K562 (cell line): Measurements from ENCODE around the gene RFESD. TPM values are rescaled to one million over a fixed set of nuclear protein-coding genes. Genes with fewer than 3 reads are reported as not detected.
A peak's percentile ranks its signal among the peaks of the same experiment; 100 is the strongest.

Source experiments
- BRD9 ChIP-seq: fragments of 450-650 bp; IDR thresholded peaks from 2 replicates; pipeline ENCODE4 v1.6.1; 2018; ENCODE audit warnings: low read depth; ENCODE audit not compliant: partially characterized antibody
- CBX1 ChIP-seq: sonication (generic); IDR thresholded peaks from 2 replicates; pipeline ENCODE4 v1.6.1; 2016; ENCODE audit warnings: antibody characterized with exemption, low read depth, mild to moderate bottlenecking
- DMBX1 ChIP-seq: fragments of 250-450 bp; sonication (Bioruptor Pico); IDR thresholded peaks from 2 replicates; pipeline ENCODE4 v1.8.0; 2022; ENCODE audit warnings: inconsistent platforms, mild to moderate bottlenecking, moderate library complexity, borderline replicate concordance
- E2F3 ChIP-seq: fragments of 250-450 bp; sonication (Bioruptor Pico); IDR thresholded peaks from 2 replicates; pipeline ENCODE4 v1.4.0; 2020; ENCODE audit warnings: mild to moderate bottlenecking
- FOXA1 ChIP-seq: fragments of 450-650 bp; IDR thresholded peaks from 2 replicates; pipeline ENCODE4 v1.6.1; 2016; ENCODE audit warnings: mild to moderate bottlenecking, borderline replicate concordance
- FOXA3 ChIP-seq, 2 experiments: fragments of 450-650 bp in 1 of 2; sonication (generic) in 1 of 2; formaldehyde crosslinking; IDR thresholded peaks in 1 of 2; conservative IDR thresholded peaks in 1 of 2; 2 replicates each; pipeline versions ENCODE4 v1.4.0 to v1.8.0; 2020 to 2022; ENCODE audit warnings: mild to moderate bottlenecking in 2 of 2, missing genetic modification reagents in 1 of 2
- FOXK2 ChIP-seq, 2 experiments: fragments of 450-650 bp; IDR thresholded peaks in 1 of 2; conservative IDR thresholded peaks in 1 of 2; 2 replicates each; pipeline ENCODE4 v1.6.1; 2016; ENCODE audit warnings: low read depth in 2 of 2, mild to moderate bottlenecking in 1 of 2
- KLF10 ChIP-seq: fragments of 250-450 bp; sonication (Bioruptor Pico); IDR thresholded peaks from 2 replicates; pipeline ENCODE4 v1.6.1; 2021; ENCODE audit warnings: matching md5 sums
- KLF6 ChIP-seq: fragments of 250-450 bp; sonication (Bioruptor Pico); IDR thresholded peaks from 2 replicates; pipeline ENCODE4 v1.4.0; 2020; ENCODE audit warnings: mild to moderate bottlenecking, moderate library complexity, borderline replicate concordance
- NFE2 ChIP-seq: IDR thresholded peaks from 2 replicates; pipeline ENCODE4 v1.6.1; 2014; ENCODE audit warnings: antibody characterized with exemption, low read depth
- NFIC ChIP-seq: fragments of 450-650 bp; IDR thresholded peaks from 2 replicates; pipeline ENCODE4 v1.6.1; 2017; ENCODE audit warnings: mild to moderate bottlenecking, inconsistent platforms
- NONO ChIP-seq, 2 experiments: fragments of 200-400 bp in 1 of 2; fragments of 450-650 bp in 1 of 2; formaldehyde crosslinking in 1 of 2; IDR thresholded peaks; 2 replicates each; pipeline ENCODE4 v1.6.1; 2017; ENCODE audit warnings: low read depth in 2 of 2, mild to moderate bottlenecking in 2 of 2, moderate library complexity in 2 of 2, low read length in 1 of 2
- OTX1 ChIP-seq: fragments of 450-650 bp; formaldehyde crosslinking; IDR thresholded peaks from 2 replicates; pipeline ENCODE4 v1.4.0; 2022; ENCODE audit warnings: mild to moderate bottlenecking
- PHF8 ChIP-seq: fragments of 200-600 bp; sonication (generic); IDR thresholded peaks from 2 replicates; pipeline ENCODE4 v1.6.1; 2012; ENCODE audit warnings: mixed run types, mild to moderate bottlenecking, inconsistent platforms, low read length, moderate library complexity, borderline replicate concordance
- PML ChIP-seq: IDR thresholded peaks from 2 replicates; pipeline ENCODE4 v1.6.1; 2012; ENCODE audit warnings: low read length, inconsistent platforms
- POLR3A ChIP-seq: IDR thresholded peaks from 2 replicates; pipeline ENCODE4 v1.6.1; 2011; ENCODE audit warnings: borderline replicate concordance, mild to moderate bottlenecking, moderate library complexity; ENCODE audit not compliant: insufficient read length, insufficient read depth; ENCODE audit errors: extremely low read depth
- PRDM10 ChIP-seq: fragments of 450-650 bp; IDR thresholded peaks from 2 replicates; pipeline ENCODE4 v1.6.1; 2018; ENCODE audit not compliant: partially characterized antibody
- PTRF ChIP-seq: fragments of 450-650 bp; IDR thresholded peaks from 2 replicates; pipeline ENCODE4 v1.6.1; 2016; ENCODE audit warnings: mild to moderate bottlenecking, missing genetic modification characterization, missing compliant biosample characterization
- RUNX1 ChIP-seq: sonication (generic); IDR thresholded peaks from 2 replicates; pipeline ENCODE4 v1.6.1; 2016; ENCODE audit warnings: antibody characterized with exemption, low read depth
- SMARCA4 ChIP-seq: fragments of 450-650 bp; IDR thresholded peaks from 2 replicates; pipeline ENCODE4 v1.6.1; 2016
- SMC3 ChIP-seq: conservative IDR thresholded peaks from 2 replicates; pipeline ENCODE4 v1.6.1; 2011; ENCODE audit warnings: low read depth, low read length, improper control_type of control experiment; ENCODE audit not compliant: insufficient read depth
- SUPT5H ChIP-seq: fragments of 450-650 bp; IDR thresholded peaks from 2 replicates; pipeline ENCODE4 v1.6.1; 2016
- ZNF23 ChIP-seq: fragments of 250-450 bp; sonication (Bioruptor Pico); IDR thresholded peaks from 2 replicates; pipeline ENCODE4 v1.4.0; 2020; ENCODE audit warnings: mild to moderate bottlenecking
- ZNF239 ChIP-seq: fragments of 250-450 bp; sonication (Bioruptor Pico); IDR thresholded peaks from 2 replicates; pipeline ENCODE4 v1.4.0; 2020; ENCODE audit warnings: mild to moderate bottlenecking
- ZNF512 ChIP-seq: IDR thresholded peaks from 2 replicates; pipeline ENCODE4 v1.6.1; 2016; ENCODE audit warnings: missing genetic modification characterization, missing compliant biosample characterization
- ZNF780A ChIP-seq: fragments of 250-450 bp; sonication (Bioruptor Pico); IDR thresholded peaks from 2 replicates; pipeline ENCODE4 v1.5.0; 2021; ENCODE audit warnings: mild to moderate bottlenecking
- ZZZ3 ChIP-seq: fragments of 450-650 bp; IDR thresholded peaks from 2 replicates; pipeline ENCODE4 v1.6.1; 2016; ENCODE audit warnings: antibody characterized with exemption, mild to moderate bottlenecking, moderate library complexity
- polyA plus RNA-seq, 8 experiments: library from polyadenylated mRNA; depleted of rRNA in 4 of 8; stranded (reverse) in 5 of 8; unstranded in 3 of 8; fragments of >200 nt; fragmentation: Nextera tagmentation in 2 of 8; fragmentation: Illumina TruSeq in 1 of 8; extraction: Ambion mirVana in 2 of 8; extraction: Trizol in 1 of 8; gene quantifications; 2 replicates each; pipeline versions ENCODE4 v1.2.1 to v1.2.3, GENCODE V29; 2011 to 2014; ENCODE audit warnings: inconsistent platforms in 1 of 8, missing spikeins in 1 of 8
- total RNA-seq, 7 experiments: library from RNA; depleted of rRNA in 6 of 7; stranded (reverse); fragments of >200 nt in 6 of 7; fragmentation: Illumina TruSeq in 2 of 7; extraction: Trizol in 2 of 7; gene quantifications; 2 replicates each; pipeline versions ENCODE4 v1.2.1 to v1.2.3, GENCODE V29; 2011 to 2021; ENCODE audit warnings: low replicate concordance in 1 of 7

RFESD gene
- total and polyA plus RNA-seq, 9 of the 15 experiments (the other 6 are each of a cell fraction or from before 2014, with no cell fraction given) = 62.3 to 600 (median 140) TPM

GRCh38 chr5:95644351-95645042 lies 2.1 kb upstream of the RFESD start (continued):
- TF ChIP-seq OTX1 (CRISPR knock-in tag) (no peak), ZNF780A (CRISPR knock-in tag) (no peak), SUPT5H (no peak), E2F3 (no peak), CBX1 (no peak), ZNF239 (CRISPR knock-in tag) (no peak), SMARCA4 (no peak), PRDM10 (no peak), NONO (IDR thresholded peaks at IDR 0.05; ENCODE audit: low read depth in 2 of 2, low read length in 1 of 2) (no peak), PTRF (tag) (no peak), SMC3 (peak; percentile 53; the same call in 1 of the 2 replicates), DMBX1 (CRISPR knock-in tag) (no peak), ZZZ3 (no peak), FOXA1 (no peak), BRD9 (peak; percentile 75), PHF8 (no peak), ZNF512 (tag) (no peak), NFIC (no peak), KLF6 (CRISPR knock-in tag) (no peak), FOXK2 (conservative IDR thresholded peaks at IDR 0.05 in 1 of 2, IDR thresholded peaks at IDR 0.05 in 1 of 2; ENCODE audit: low read depth in 2 of 2) (no peak), PML (no peak), ZNF23 (CRISPR knock-in tag) (no peak), FOXA3 (CRISPR knock-in tag; conservative IDR thresholded peaks at IDR 0.05 in 1 of 2, IDR thresholded peaks at IDR 0.05 in 1 of 2) (no peak), RUNX1 (no peak), KLF10 (no peak), NFE2 (no peak), POLR3A (no peak)
